Measurements from ENCODE around the gene CBFB.
"Not testable (repeated sequence)": the region's sequence is repeated elsewhere in the genome, so short reads cannot be mapped to it uniquely, and the experiment has no call there.

Gene CBFB

DNA sequence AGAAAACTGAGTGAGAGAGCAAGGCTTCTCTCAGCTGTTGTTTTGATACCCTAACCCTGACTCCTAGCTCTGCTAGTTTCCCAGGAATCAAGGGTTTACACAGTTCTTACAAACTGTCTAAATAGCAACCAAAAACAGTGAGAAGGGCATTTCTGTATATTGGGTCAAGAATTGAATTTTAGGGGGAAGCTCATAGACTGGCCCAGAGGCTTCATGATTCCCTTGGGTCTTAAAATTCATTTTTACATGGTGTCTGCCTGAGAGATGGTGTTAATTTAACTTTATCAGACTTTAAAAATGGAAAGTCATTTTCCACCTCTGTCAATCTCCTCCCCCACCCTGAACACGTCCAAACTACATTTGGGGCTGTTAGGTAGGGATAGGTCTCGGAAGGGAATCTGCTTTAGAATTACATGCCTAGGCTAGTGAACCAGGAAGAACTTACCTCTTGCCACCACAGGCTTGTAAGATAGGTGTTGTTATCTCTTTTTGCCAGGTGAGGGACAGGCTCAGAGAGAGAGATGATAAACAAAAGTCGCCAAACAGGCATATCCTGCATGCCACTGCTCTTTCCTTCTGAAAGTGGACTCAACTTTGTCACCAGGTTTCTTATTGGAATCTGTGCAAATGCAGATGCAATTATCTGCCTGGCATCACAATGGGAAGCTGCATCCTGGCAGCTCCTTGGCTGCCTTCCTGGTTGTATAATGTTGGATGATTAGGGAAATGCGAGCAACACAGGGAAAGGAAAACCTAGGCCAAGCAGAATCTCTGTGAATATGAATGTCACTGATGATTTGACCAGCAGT, 83.8 kb downstream of the CBFB start:
- POLR2A ChIA-PET = no interaction called here
- no peak for TF ChIP-seq CTCF (IDR thresholded peaks at IDR 0.05; ENCODE audit: control extremely low read depth, extremely low read depth, low read depth, missing control alignments)
- no peak for DNase-seq (ENCODE audit: extremely low spot score)
- CTCF ChIA-PET = interaction anchor here (0.9 to 2.2 kb wide), 11 partner anchors 8 to 176 kb away, joined by 3 to 10 read pairs (median 5); partner anchors contain the start of genes FBXL8 and TRADD

DNA sequence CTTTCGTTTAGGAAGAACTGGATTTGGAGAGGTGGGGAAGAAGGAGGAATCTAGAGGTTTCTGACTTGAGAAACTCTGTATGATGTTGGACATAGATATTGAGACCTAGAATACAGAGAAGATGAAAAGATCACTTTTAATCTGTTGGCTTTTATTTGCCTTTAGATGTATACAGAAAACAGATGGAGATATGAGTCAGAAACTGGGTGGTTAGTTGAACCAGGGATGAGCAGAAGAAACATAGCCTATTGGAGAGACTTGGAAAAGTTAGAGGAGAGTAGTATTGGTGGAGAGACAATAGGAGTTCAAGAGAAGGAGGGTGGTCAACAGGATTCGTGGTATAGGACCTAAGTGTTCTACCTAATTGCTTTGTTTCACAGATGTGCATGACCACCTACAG, 85.8 kb downstream of the CBFB start:
- ChIA-PET CTCF (interaction anchor here (1.4 to 2.8 kb wide), 4 partner anchors 39 to 160 kb away, joined by 3 to 8 read pairs (median 6); no protein-coding TSS in a partner anchor), POLR2A (no interaction called here)
- TF ChIP-seq CTCF (IDR thresholded peaks at IDR 0.05; ENCODE audit: control extremely low read depth, extremely low read depth, low read depth, missing control alignments) = no peak
- no peak for DNase-seq (ENCODE audit: extremely low spot score)

GRCh38 chr16:67115639-67116038, 86.7 kb downstream of the CBFB start:
- POLR2A ChIA-PET = interaction anchor here (0.5 to 0.9 kb wide), 2 partner anchors 35 to 87 kb away, joined by 3 to 13 read pairs; partner anchors contain the start of gene B3GNT9
- DNase-seq (ENCODE audit: extremely low spot score) = no peak
- TF ChIP-seq CTCF (IDR thresholded peaks at IDR 0.05; ENCODE audit: control extremely low read depth, extremely low read depth, low read depth, missing control alignments) = no peak
- CTCF ChIA-PET = interaction anchor here (1.0 to 2.8 kb wide), 6 partner anchors 15 to 161 kb away, joined by 3 to 8 read pairs (median 4); no protein-coding TSS in a partner anchor

DNA sequence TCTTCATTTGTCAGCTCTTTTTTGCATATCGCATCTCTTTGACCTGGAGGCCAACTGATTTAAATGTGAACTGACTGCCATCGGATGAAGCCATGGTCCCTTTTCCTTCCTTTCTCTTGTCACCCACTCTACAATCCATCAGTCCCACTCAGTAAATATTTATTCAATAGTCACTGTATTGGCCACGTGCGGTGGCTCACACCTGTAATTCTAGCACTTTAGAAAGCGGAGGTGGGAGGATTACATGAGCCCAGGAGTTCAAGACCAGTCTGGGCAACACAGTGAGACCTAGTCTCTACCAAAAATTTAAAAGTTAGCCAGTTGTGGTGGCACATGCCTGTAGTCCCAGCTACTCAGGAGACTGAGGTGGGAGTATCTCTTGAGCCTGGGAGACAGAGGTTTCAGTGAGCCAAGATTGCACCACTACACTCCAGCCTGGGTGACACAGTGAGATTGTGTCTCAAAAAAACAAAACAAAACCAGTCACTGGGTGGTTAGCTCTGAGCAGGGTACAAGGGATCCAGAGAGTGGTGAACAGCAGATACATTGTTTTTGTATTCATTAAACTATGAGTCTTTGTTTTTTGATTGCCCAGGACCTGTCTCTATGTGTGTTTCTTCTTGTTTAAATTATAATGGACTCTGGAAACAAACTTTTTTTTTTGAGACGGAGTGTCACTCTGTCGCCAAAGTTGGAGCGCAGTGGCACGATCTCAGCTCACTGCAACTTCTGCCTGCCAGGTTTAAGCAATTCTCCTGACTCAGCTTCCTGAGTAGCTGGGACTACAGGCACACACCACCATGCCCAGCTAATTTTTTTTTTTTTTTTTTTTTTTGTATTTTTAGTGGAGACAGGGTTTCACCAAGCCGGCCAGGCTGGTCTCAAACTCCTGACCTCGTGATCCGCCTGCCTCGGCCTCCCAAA, 87.7 kb downstream of the CBFB start:
- no peak for DNase-seq (ENCODE audit: extremely low spot score)
- POLR2A ChIA-PET = interaction anchor here (0.5 to 0.8 kb wide), 3 partner anchors 9 to 88 kb away, joined by 3 to 13 read pairs (median 5); no protein-coding TSS in a partner anchor
- CTCF ChIA-PET = interaction anchor here (0.8 to 2.8 kb wide), 9 partner anchors 12 to 162 kb away, joined by 3 to 8 read pairs (median 4); no protein-coding TSS in a partner anchor
- TF ChIP-seq CTCF (IDR thresholded peaks at IDR 0.05; ENCODE audit: control extremely low read depth, extremely low read depth, low read depth, missing control alignments) = no peak

DNA sequence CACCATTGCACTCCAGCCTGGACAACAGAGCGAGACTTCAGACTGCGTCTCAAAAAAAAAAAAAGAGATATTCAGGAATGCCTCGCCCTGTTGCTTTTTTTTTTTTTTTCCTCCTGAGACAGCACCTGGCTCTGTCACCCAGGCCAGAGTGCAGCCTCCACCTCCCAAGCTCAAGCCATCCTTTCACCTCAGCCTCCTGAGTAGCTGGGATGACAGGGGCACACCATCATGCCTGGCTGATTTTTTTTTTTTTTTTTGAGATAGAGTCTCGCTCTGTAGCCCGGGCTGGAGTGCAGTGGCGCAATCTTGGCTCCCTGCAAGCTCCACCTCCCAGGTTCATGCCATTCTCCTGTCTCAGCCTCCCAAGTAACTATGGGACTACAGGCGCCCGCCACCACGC, 88.8 kb downstream of the CBFB start:
- ChIA-PET CTCF (interaction anchor here (1.6 kb wide), 1 partner anchor 10 kb away, joined by 4 read pairs; no protein-coding TSS in a partner anchor), POLR2A (interaction anchor here (0.7 kb wide), 1 partner anchor 21 kb away, joined by 3 read pairs; no protein-coding TSS in a partner anchor)
- no peak for TF ChIP-seq CTCF (IDR thresholded peaks at IDR 0.05; ENCODE audit: control extremely low read depth, extremely low read depth, low read depth, missing control alignments)
- DNase-seq (ENCODE audit: extremely low spot score) = no peak

GRCh38 chr16:67120025-67120424, 91.1 kb downstream of the CBFB start:
- ChIA-PET POLR2A (interaction anchor here (0.6 kb wide), 1 partner anchor 90 kb away, joined by 3 read pairs; no protein-coding TSS in a partner anchor), CTCF (interaction anchor here (0.7 to 1.7 kb wide), 7 partner anchors 8 to 49 kb away, joined by 3 to 4 read pairs (median 3); no protein-coding TSS in a partner anchor)
- no peak for TF ChIP-seq CTCF (IDR thresholded peaks at IDR 0.05; ENCODE audit: control extremely low read depth, extremely low read depth, low read depth, missing control alignments)
- no peak for DNase-seq (ENCODE audit: extremely low spot score)

- DNase-seq (ENCODE audit: extremely low spot score); POLR2A ChIA-PET; CTCF ChIA-PET: not testable (repeated sequence)
Measured at GRCh38 chr16:67122799-67123198, 93.8 kb downstream of the CBFB start.

Data from GM10248 (cell line).